NB4 (cell line): Measurements from ENCODE around the gene PITX2.

ENCODE experiments used
- DNase-seq: peaks from one replicate; pipeline ENCODE4 v3.0.0; 2010; ENCODE audit warnings: low read depth
- H3K4me3 ChIP-seq: one replicate; pipeline ENCODE4 v1.5.1; 2011; ENCODE audit warnings: mild to moderate bottlenecking, low read depth, low read length, moderate library complexity
- MYC ChIP-seq: IDR thresholded peaks from 2 replicates; pipeline ENCODE4 v1.6.1; 2011; ENCODE audit warnings: low read depth, low read length
- POLR2A ChIP-seq: IDR thresholded peaks from 2 replicates; pipeline ENCODE4 v1.6.1; 2011; ENCODE audit warnings: mild to moderate bottlenecking; ENCODE audit not compliant: insufficient read length; ENCODE audit errors: extremely low read depth
- TF ChIP-seq, protein P1 (sequence below): IDR thresholded peaks from one replicate; pipeline ENCODE4 v1.5.1; 2012; ENCODE audit warnings: low read depth, low read length
- TF ChIP-seq, protein P2 (sequence below): IDR thresholded peaks from 2 replicates; pipeline ENCODE4 v1.6.1; 2011; ENCODE audit warnings: low read depth, low read length

Gene PITX2

DNA sequence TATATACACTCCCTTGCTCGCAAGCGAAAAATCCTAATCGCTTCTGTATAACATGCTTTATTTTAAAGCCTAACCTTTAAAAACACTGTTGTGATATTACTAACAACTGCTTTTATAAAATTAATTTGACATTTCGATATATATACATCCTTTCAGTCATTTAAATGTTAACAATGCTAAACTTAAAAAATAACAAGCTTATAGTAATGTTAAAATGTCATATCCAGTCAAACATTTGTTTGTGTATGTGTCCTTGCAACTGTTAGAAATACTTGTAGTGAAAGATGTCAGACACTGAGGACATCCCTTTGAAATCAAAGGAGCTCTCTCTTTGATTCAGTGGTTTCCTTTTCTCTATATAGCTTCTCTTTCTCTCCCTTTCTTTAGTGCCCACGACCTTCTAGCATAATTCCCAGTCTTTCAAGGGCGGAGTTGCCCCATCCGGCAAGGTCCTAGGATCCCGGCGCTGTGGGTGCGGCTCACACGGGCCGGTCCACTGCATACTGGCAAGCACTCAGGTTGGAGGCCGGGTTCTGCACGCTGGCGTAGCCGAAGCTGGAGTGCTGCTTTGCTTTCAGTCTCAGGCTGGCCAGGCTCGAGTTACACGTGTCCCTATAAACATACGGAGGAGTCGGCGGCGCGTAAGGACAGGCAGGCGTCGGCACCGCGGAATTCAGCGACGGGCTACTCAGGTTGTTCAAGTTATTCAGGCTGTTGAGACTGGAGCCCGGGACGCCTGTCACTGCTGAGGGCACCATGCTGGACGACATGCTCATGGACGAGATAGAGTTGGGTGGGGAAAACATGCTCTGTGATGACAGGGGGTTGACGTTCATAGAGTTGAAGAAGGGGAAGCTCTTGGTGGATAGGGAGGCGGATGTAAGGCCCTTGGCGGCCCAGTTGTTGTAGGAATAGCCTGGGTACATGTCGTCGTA, 5.0 kb downstream of the PITX2 start:
- TF ChIP-seq POLR2A (no peak), MYC (no peak)
- TF ChIP-seq, protein P1, sequence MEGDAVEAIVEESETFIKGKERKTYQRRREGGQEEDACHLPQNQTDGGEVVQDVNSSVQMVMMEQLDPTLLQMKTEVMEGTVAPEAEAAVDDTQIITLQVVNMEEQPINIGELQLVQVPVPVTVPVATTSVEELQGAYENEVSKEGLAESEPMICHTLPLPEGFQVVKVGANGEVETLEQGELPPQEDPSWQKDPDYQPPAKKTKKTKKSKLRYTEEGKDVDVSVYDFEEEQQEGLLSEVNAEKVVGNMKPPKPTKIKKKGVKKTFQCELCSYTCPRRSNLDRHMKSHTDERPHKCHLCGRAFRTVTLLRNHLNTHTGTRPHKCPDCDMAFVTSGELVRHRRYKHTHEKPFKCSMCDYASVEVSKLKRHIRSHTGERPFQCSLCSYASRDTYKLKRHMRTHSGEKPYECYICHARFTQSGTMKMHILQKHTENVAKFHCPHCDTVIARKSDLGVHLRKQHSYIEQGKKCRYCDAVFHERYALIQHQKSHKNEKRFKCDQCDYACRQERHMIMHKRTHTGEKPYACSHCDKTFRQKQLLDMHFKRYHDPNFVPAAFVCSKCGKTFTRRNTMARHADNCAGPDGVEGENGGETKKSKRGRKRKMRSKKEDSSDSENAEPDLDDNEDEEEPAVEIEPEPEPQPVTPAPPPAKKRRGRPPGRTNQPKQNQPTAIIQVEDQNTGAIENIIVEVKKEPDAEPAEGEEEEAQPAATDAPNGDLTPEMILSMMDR = no peak
- TF ChIP-seq, protein P2, sequence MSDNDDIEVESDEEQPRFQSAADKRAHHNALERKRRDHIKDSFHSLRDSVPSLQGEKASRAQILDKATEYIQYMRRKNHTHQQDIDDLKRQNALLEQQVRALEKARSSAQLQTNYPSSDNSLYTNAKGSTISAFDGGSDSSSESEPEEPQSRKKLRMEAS = no peak
- H3K4me3 ChIP-seq = no peak overlapping the region
- no peak for DNase-seq

DNA sequence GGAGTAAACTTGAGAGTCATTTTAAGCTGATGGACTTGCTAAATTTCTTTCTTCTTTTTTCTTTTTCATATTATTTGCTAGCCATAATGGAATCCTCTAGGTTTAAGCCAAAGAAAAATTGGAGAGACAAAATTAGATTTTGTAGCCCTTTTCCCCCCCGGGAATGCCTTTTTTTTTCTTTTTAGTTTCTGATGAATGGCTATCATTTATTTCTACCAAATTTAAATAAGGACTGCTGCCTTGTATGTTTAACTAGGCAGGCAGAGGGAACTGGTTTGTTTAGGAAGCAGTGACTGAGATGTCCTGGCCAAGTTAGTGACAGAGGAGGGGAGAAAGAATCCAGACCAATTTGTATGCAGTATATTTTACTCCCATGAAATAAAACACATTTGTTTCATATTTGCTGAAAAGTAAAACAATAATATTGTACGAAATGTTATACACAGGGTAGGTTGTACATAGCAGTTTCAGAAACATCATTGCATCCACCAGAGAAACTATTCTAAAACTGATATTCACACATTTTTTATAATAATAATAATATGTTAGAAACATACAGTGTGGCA, 5.7 kb downstream of the PITX2 start:
- TF ChIP-seq MYC = no peak
- no peak for TF ChIP-seq POLR2A
- TF ChIP-seq, protein P2 = no peak
- TF ChIP-seq, protein P1 = no peak
- H3K4me3 ChIP-seq = no peak overlapping the region
- no peak for DNase-seq

DNA sequence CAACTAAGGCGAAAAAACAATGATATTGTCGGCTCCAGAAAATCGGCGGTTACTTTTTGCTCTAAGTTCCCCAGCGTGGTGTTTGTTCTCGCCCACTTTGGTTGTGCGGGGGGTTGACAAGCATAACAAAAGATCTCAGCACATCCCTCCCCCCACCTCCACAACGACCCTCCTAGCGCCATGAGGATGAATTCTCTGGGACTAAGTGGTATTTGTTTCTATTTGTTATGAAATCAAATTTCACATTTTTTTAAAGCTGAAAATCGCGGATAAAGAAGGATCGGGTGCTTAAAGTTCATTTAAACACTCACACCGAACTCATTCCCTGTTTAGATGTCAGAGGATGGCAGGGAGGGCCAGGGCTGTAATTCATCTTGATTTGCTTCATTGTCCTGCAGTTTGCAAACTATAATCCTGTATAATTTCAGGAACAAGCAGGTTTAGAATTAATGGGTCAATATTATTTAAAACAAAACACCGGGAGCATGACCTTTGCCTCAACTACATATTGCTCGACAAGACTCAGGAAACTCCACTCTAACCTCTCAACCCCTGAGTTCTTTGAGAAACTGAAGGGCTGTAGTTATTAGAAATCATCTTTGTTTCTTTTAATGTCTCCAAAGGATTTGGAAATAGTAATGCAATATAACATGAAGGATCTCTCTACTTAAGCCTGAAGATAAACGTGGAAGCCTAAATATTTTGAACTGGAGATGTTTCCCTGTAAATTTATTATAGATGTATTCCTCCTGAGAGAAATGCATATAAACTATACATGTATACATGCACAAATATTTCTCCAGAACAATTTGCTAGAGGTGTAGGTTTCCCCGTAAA, 6.4 kb downstream of the PITX2 start:
- TF ChIP-seq, protein P2 = no peak
- TF ChIP-seq, protein P1 = no peak
- TF ChIP-seq POLR2A (no peak), MYC (no peak)

DNA sequence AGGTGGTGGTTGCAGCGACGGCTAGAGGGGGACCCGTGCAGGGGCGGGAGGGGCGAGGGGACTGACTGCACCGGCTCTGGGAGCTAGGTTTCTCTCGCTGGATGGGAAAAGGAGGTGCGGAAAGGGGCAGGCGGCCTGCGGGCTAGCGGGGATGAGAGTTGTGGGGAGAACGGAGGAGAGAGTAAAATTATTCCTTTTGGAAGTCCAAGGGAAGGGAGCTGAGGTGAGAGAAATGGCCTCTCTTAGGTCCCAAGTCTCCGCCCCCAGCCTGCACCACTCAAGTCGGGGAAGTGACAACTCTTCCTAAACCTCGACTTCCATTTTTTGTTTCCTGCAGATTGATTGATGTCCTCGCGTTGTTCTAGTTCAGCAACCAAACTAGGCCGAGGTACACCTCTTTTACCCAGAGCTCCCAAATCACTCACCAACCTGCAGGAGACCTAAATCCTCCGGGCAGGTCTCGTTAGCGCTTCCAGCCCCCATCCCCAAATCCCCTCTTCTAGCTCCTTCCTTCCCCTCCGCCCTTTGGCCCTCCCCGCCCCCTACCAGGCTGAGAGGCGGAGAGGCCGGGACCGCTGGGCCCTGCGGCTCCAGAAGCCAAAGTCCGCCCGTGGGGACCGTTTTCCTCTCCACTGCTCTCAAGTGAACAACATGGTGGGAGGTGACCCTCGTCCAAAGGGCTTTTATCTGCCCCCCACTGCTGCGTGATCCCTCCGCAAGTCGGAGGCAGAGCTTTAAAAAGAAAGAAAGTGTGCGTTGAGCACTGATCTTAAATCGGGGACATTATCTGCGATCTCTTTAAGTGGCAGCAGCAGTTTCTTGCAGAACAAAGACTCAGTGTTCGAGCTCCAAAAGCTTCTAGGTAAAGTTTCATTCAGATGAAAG, 7.3 kb downstream of the PITX2 start:
- DNase-seq = no peak
- H3K4me3 ChIP-seq = no peak overlapping the region
- TF ChIP-seq, protein P2 = no peak
- TF ChIP-seq POLR2A = no peak
- no peak for TF ChIP-seq MYC
- TF ChIP-seq, protein P1 = no peak

More for the DNA sequence above, 6.4 kb downstream of the PITX2 start:
- no peak overlapping the region for H3K4me3 ChIP-seq
- no peak for DNase-seq

DNA sequence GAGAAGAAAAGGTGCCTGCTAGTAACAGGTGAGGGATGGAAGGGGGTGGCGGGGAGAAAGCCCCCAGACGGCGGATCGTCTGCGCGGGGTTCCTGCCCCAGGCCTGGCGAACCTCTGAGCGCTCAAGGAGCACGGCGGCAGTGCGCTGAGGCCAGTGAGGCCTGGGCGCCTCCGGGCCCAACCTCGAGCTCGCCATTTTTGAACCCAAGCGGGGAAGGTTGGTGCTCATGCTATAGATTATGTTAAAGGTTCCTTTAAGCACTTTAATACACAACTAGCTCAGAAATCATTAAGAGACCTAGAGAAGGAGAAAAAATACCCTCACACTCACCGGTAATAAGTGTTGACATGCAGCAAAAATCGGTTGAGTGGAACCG, 7.9 kb downstream of the PITX2 start:
- H3K4me3 ChIP-seq = no peak overlapping the region
- TF ChIP-seq, protein P2 = no peak
- TF ChIP-seq MYC (no peak), POLR2A (no peak)
- no peak for DNase-seq
